T-helper 1 cell treated with Interleukin-12 subunit alpha and Interleukin-12 subunit beta and Interleukin-4 antibody, amounts not matched to agents 30 ng/mL and 1 ng/mL, for 36 hours (primary cell): ENCODE results near the gene PCDHB16. TPM values are rescaled to one million over a fixed set of nuclear protein-coding genes. Genes with fewer than 3 reads are reported as not detected.
"Not testable (repeated sequence)": the region's sequence is repeated elsewhere in the genome, so short reads cannot be mapped to it uniquely, and the experiment has no call there.

Source experiments
- intact Hi-C: fragments of 100-400 bp; cut with micrococcal nuclease; formaldehyde crosslinking; loops from one replicate; pipeline ENCODE4 v1.15.1; 2024
- total RNA-seq: library from RNA; stranded (reverse); gene quantifications from 2 replicates; pipeline ENCODE4 v1.2.3, GENCODE V29; 2022

PCDHB16 gene
- total RNA-seq, 1 donor from 2014 or later, result not detected

DNA sequence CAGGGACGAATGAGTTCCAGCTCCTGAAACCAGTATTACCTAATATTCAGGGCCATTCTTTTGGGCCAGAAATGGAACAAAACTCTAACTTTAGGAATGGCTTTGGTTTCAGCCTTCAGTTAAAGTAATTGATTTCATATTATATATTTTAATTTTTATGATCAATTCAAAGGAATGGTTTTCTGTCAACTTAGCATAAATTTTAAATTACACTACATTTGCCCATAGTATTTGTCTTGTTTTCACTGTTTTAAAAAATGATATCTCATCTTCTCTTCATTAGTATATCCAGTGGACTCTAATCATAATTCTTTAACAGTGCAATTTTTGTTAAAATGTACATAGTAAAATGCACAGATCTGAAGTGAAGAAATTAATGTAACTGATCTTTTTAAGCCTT lies 1.9 kb upstream of the PCDHB16 start:
- intact Hi-C loops, result loop anchor here (10.0 kb wide), 1 partner anchor 336 kb away; the partner anchor contains the start of genes PCDHA8 and PCDHA9

DNA sequence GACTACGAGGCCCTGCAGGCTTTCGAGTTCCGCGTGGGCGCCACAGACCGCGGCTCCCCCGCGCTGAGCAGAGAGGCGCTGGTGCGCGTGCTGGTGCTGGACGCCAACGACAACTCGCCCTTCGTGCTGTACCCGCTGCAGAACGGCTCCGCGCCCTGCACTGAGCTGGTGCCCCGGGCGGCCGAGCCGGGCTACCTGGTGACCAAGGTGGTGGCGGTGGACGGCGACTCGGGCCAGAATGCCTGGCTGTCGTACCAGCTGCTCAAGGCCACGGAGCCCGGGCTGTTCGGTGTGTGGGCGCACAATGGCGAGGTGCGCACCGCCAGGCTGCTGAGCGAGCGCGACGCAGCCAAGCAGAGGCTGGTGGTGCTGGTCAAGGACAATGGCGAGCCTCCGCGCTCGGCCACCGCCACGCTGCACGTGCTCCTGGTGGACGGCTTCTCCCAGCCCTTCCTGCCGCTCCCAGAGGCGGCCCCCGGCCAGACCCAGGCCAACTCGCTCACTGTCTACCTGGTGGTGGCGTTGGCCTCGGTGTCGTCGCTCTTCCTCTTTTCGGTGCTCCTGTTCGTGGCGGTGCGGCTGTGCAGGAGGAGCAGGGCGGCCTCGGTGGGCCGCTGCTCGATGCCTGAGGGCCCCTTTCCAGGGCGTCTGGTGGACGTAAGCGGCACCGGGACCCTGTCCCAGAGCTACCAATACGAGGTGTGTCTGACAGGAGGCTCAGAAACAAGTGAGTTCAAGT lies 2.1 kb downstream of the PCDHB16 start:
- intact Hi-C loops, result loop anchor here (10.0 kb wide), 1 partner anchor 339 kb away; the partner anchor contains the start of genes PCDHA8 and PCDHA9

DNA sequence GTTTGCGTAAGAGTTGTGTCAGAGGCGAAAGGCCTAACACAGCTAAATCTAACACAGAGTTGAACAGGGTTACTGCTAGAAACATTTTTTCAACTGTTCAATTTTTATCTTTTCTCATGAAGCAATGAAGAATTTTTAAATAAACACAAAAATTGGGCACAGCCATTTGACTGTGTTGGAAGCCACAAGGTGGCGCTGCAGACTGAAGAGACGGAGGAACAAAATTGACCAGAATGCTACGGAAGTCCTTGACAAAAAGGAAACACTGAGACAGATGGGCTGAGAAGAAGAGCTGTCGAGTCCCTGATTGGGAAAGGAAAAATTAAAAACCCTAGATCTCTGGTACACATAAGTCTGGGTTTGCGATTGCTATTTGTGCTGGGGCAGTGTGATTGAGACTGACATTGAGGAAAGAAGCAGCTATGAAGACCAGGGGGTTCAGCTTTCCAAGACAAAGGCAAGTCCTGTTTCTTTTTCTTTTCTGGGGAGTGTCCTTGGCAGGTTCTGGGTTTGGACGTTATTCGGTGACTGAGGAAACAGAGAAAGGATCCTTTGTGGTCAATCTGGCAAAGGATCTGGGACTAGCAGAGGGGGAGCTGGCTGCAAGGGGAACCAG lies 4.8 kb downstream of the PCDHB16 start, which contains the start of gene PCDHB9:
Gene PCDHB9 (plus strand): TSS at position 265 of the 616 bp plus-strand sequence. CDS start 158 bp downstream, at position 423.
- intact Hi-C loops, result loop anchor here (5.0 to 10.0 kb wide), 2 partner anchors 342 to 370 kb away; partner anchors contain the start of genes PCDHA8 and PCDHA9

DNA sequence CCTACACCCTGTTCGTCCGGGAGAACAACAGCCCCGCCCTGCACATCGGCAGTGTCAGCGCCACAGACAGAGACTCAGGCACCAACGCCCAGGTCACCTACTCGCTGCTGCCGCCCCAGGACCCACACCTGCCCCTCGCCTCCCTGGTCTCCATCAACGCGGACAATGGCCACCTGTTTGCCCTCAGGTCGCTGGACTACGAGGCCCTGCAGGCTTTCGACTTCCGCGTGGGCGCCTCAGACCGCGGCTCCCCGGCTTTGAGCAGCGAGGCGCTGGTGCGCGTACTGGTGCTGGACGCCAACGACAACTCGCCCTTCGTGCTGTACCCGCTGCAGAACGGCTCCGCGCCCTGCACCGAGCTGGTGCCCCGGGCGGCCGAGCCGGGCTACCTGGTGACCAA lies 6.5 kb downstream of the PCDHB16 start:
- intact Hi-C loops, result loop anchor here (5.0 to 10.0 kb wide), 2 partner anchors 344 to 369 kb away; partner anchors contain the start of genes PCDHA8 and PCDHA9

DNA sequence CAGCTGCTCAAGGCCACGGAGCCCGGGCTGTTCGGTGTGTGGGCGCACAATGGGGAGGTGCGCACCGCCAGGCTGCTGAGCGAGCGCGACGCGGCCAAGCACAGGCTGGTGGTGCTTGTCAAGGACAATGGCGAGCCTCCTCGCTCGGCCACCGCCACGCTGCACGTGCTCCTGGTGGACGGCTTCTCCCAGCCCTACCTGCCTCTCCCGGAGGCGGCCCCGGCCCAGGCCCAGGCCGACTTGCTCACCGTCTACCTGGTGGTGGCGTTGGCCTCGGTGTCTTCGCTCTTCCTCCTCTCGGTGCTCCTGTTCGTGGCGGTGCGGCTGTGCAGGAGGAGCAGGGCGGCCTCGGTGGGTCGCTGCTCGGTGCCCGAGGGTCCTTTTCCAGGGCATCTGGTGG lies 6.9 kb downstream of the PCDHB16 start:
- intact Hi-C loops, result loop anchor here (5.0 to 10.0 kb wide), 2 partner anchors 344 to 368 kb away; partner anchors contain the start of genes PCDHA8 and PCDHA9

DNA sequence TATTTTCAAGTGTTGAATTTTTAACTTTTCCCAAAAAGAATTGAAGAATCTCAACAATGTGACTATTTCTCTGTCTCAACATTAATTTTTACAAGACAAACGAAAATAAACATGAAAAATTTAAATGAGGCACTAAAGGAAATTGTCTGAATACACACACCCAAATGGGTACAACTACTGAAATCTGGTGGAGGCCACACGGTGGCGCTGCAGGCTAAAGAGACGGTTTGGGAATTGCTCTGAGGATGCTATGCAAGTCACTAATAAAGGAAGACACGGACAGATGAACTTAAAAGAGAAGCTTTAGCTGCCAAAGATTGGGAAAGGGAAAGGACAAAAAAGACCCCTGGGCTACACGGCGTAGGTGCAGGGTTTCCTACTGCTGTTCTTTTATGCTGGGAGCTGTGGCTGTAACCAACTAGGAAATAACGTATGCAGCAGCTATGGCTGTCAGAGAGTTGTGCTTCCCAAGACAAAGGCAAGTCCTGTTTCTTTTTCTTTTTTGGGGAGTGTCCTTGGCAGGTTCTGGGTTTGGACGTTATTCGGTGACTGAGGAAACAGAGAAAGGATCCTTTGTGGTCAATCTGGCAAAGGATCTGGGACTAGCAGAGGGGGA lies 10.0 kb downstream of the PCDHB16 start, which contains the start of gene PCDHB10:
Gene PCDHB10 (plus strand): TSS at position 244 of the 616 bp plus-strand sequence. CDS start 200 bp downstream, at position 444.
- intact Hi-C loops, result loop anchor here (10.0 kb wide), 1 partner anchor 173 kb away; the partner anchor contains the start of gene PCDHGA5

DNA sequence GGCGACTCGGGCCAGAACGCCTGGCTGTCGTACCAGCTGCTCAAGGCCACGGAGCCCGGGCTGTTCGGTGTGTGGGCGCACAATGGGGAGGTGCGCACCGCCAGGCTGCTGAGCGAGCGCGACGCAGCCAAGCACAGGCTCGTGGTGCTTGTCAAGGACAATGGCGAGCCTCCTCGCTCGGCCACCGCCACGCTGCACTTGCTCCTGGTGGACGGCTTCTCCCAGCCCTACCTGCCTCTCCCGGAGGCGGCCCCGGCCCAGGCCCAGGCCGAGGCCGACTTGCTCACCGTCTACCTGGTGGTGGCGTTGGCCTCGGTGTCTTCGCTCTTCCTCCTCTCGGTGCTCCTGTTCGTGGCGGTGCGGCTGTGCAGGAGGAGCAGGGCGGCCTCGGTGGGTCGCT lies 12.1 kb downstream of the PCDHB16 start:
- intact Hi-C loops, result loop anchor here (10.0 kb wide), 1 partner anchor 170 kb away; the partner anchor contains the start of gene PCDHGA5

DNA sequence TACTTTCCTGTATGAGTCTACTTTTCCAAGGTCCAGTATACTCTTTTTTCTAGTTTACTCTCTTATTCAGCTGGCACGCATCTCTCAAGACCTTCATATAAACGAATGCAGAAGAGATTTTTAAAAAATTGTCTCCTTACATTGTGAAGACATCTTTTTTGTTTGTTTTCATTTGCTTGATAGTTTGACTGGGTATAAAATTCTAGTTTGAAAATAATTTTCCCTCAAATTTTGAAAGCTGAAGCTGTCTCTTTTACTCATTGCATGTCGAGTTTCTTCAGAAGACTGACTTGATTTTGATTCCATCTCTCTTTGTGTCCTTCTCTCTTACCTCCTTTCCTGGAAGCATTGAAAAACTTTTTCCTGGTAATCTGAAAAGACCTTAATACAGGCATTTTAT lies 14.2 kb downstream of the PCDHB16 start:
- intact Hi-C loops, result loop anchor here (10.0 kb wide), 1 partner anchor 168 kb away; the partner anchor contains the start of gene PCDHGA5

DNA sequence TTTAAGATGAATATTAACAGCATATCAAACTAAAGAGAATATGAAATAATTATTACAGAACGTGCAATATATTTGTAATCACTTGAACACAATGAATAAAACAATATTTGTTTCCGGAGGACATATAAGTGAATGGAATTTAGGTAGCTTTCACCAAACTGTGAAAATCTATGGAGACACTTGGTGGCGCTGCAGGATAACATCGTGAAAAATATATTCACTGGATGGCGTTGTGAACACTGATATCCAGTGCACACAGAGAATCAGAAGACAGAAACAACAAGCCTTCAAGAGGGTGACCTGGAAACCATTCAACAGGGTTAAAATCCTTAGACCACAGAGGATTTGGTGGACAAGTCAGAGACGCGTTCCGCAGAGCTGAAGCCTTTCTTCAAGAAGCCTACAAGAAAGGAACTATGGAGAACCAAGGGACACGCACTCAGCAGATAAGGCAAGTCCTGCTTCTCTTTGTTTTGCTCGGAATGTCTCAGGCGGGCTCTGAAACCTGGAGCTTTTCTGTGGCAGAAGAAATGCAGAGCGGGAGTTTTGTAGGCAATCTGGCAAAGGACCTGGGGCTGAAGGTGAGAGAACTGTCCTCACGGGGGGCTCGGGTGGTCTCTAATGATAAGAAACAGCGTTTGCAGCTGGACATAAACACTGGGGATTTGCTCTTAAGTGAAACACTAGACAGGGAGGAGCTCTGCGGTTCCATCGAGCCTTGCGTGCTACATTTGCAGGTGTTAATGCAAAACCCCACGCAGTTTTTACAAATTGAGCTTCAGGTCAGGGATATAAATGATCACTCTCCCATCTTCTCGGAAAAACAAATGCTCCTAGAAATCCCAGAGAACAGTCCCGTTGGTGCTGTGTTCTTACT lies 17.4 kb downstream of the PCDHB16 start, which contains the start of gene PCDHB11:
Gene PCDHB11 (plus strand): TSS at position 269 of the 877 bp plus-strand sequence. CDS start 148 bp downstream, at position 417.
- intact Hi-C loops, result loop anchor here (10.0 kb wide), 1 partner anchor 165 kb away; the partner anchor contains the start of gene PCDHGA5

DNA sequence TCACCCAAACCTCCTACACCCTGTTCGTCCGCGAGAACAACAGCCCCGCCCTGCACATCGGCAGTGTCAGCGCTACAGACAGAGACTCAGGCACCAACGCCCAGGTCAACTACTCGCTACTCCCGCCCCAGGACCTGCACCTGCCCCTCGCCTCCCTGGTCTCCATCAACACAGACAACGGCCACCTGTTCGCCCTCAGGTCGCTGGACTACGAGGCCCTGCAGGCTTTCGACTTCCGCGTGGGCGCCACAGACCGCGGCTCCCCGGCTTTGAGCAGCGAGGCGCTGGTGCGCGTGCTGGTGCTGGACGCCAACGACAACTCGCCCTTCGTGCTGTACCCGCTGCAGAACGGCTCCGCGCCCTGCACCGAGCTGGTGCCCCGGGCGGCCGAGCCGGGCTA lies 18.9 kb downstream of the PCDHB16 start:
- intact Hi-C loops, result not testable (repeated sequence)

DNA sequence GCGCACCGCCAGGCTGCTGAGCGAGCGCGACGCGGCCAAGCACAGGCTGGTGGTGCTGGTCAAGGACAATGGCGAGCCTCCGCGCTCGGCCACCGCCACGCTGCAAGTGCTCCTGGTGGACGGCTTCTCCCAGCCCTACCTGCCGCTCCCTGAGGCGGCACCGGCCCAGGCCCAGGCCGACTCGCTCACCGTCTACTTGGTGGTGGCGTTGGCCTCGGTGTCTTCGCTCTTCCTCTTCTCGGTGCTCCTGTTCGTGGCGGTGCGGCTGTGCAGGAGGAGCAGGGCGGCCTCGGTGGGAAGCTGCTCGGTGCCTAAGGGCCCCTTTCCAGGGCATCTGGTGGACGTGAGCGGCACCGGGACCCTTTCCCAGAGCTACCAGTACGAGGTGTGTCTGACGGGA lies 19.5 kb downstream of the PCDHB16 start:
- intact Hi-C loops, result not testable (repeated sequence)

DNA sequence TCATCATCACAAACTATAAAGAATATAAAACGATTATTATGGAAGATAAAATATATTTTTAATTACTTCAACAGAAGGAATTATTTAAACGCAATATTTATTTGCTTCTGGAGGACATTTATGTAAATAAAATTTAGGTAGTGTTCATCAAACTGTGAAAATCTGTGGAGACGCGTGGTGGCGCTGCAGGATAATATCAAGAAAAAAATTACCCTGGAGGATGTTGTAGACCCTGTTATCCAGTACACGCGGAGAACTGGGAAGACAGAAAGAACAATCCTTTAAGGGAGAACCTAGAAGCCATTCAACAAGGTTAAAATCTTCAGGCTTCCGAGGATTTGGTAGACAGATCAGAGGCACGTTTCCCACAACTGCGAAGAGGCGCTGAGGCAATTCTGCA lies 26.3 kb downstream of the PCDHB16 start, which contains the start of gene PCDHB12:
Gene PCDHB12 (plus strand): TSS at position 242 of the 400 bp plus-strand sequence. CDS start 189 bp downstream, outside the sequence.
- intact Hi-C loops, result no loop called here

DNA sequence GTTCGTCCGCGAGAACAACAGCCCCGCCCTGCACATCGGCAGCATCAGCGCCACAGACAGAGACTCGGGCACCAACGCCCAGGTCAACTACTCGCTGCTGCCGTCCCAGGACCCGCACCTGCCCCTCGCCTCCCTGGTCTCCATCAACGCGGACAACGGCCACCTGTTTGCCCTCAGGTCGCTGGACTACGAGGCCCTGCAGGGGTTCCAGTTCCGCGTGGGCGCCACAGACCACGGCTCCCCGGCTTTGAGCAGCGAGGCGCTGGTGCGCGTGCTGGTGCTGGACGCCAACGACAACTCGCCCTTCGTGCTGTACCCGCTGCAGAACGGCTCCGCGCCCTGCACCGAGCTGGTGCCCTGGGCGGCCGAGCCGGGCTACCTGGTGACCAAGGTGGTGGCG lies 28.1 kb downstream of the PCDHB16 start:
- intact Hi-C loops, result not testable (repeated sequence)

DNA sequence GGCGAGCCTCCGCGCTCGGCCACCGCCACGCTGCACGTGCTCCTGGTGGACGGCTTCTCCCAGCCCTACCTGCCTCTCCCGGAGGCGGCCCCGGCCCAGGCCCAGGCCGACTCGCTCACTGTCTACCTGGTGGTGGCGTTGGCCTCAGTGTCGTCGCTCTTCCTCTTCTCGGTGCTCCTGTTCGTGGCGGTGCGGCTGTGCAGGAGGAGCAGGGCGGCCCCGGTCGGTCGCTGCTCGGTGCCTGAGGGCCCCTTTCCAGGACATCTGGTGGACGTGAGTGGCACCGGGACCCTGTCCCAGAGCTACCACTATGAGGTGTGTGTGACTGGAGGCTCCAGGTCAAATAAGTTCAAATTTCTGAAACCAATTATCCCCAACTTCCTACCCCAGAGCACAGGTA lies 28.7 kb downstream of the PCDHB16 start:
- intact Hi-C loops, result not testable (repeated sequence)

DNA sequence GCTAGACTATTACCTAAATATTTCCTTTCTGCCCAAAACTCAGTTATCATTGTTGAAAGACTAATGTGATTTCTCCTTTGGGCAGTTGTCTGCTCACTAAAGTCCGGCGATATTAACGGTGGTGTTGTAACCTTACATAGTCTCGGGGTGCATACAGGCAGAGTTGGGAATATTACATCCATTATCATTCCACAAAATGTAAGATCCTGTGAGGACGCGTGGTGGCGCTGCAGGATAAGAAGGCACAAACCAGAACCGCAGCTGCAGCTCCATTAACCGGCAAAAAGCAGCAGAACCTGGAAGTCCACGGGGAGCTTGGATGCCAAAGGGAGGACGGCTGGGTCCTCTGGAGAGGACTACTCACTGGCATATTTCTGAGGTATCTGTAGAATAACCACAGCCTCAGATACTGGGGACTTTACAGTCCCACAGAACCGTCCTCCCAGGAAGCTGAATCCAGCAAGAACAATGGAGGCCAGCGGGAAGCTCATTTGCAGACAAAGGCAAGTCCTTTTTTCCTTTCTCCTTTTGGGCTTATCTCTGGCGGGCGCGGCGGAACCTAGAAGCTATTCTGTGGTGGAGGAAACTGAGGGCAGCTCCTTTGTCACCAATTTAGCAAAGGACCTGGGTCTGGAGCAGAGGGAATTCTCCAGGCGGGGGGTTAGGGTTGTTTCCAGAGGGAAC lies 31.6 kb downstream of the PCDHB16 start, which contains the start of gene PCDHB13:
Gene PCDHB13 (plus strand): TSS at position 264 of the 684 bp plus-strand sequence. CDS start 205 bp downstream, at position 469.
- intact Hi-C loops, result loop anchor here (2.0 kb wide), 1 partner anchor 35 kb away; no protein-coding TSS in a partner anchor

DNA sequence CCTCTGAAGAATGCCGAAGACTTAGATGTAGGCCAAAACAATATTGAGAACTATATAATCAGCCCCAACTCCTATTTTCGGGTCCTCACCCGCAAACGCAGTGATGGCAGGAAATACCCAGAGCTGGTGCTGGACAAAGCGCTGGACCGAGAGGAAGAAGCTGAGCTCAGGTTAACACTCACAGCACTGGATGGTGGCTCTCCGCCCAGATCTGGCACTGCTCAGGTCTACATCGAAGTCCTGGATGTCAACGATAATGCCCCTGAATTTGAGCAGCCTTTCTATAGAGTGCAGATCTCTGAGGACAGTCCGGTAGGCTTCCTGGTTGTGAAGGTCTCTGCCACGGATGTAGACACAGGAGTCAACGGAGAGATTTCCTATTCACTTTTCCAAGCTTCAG lies 32.4 kb downstream of the PCDHB16 start:
- intact Hi-C loops, result loop anchor here (2.0 kb wide), 1 partner anchor 36 kb away; no protein-coding TSS in a partner anchor

DNA sequence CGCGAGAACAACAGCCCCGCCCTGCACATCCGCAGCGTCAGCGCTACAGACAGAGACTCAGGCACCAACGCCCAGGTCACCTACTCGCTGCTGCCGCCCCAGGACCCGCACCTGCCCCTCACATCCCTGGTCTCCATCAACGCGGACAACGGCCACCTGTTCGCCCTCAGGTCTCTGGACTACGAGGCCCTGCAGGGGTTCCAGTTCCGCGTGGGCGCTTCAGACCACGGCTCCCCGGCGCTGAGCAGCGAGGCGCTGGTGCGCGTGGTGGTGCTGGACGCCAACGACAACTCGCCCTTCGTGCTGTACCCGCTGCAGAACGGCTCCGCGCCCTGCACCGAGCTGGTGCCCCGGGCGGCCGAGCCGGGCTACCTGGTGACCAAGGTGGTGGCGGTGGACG lies 33.3 kb downstream of the PCDHB16 start:
- intact Hi-C loops, result loop anchor here (2.0 kb wide), 1 partner anchor 37 kb away; no protein-coding TSS in a partner anchor

DNA sequence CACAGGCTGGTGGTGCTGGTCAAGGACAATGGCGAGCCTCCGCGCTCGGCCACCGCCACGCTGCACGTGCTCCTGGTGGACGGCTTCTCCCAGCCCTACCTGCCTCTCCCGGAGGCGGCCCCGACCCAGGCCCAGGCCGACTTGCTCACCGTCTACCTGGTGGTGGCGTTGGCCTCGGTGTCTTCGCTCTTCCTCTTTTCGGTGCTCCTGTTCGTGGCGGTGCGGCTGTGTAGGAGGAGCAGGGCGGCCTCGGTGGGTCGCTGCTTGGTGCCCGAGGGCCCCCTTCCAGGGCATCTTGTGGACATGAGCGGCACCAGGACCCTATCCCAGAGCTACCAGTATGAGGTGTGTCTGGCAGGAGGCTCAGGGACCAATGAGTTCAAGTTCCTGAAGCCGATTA lies 33.8 kb downstream of the PCDHB16 start:
- intact Hi-C loops, result not testable (repeated sequence)
